AML-193 (cell line): ENCODE data around the gene SAMD11.
A peak's percentile ranks its signal among the peaks of the same experiment; 100 is the strongest.

Experiments used
- DNase-seq, 2 experiments: peaks; one replicate each; lab custom pipeline; 2025; lab: John Stamatoyannopoulos, UW

The SAMD11 gene

GRCh38 chr1:962381-963300 lies 38.9 kb downstream of the SAMD11 start:
- DNase-seq, result no peak

GRCh38 chr1:963301-963651 lies 39.6 kb downstream of the SAMD11 start:
- DNase-seq, result no peak

GRCh38 chr1:963746-964525 lies 40.2 kb downstream of the SAMD11 start:
- DNase-seq, result no peak

GRCh38 chr1:964691-965525 lies 41.2 kb downstream of the SAMD11 start:
- DNase-seq, result no peak

- no peak for DNase-seq
These were observed 41.9 kb downstream of the SAMD11 start for GRCh38 chr1:965526-966134.

- no peak for DNase-seq
These were observed 42.5 kb downstream of the SAMD11 start, which contains the start of gene PLEKHN1 for GRCh38 chr1:966135-966703. TSS of gene PLEKHN1 (plus strand) at chr1:966482. CDS start at chr1:966532, 50 bp downstream.

- peak; percentile 36 to 41 for DNase-seq
These were observed 43.1 kb downstream of the SAMD11 start for GRCh38 chr1:966704-967300.

- DNase-seq, result no peak
These were observed 44.0 kb downstream of the SAMD11 start for GRCh38 chr1:967466-968343.

GRCh38 chr1:969260-969855 lies 45.6 kb downstream of the SAMD11 start:
- no peak for DNase-seq

GRCh38 chr1:970242-970972 lies 46.7 kb downstream of the SAMD11 start:
- no peak for DNase-seq

GRCh38 chr1:970973-971730 lies 47.4 kb downstream of the SAMD11 start:
- DNase-seq, result no peak

GRCh38 chr1:971751-972506 lies 48.2 kb downstream of the SAMD11 start:
- DNase-seq, result no peak

GRCh38 chr1:972726-973458 lies 49.2 kb downstream of the SAMD11 start:
- no peak for DNase-seq

- DNase-seq, result no peak
These were observed 50.0 kb downstream of the SAMD11 start for GRCh38 chr1:973459-974292.

- no peak for DNase-seq
These were observed 50.5 kb downstream of the SAMD11 start for GRCh38 chr1:974293-974640.
